ENCODE measurements around the gene OTOF.

- no peak for TF ChIP-seq EZH2 (IDR thresholded peaks at IDR 0.05)
- no peak for TF ChIP-seq CTCF (IDR thresholded peaks at IDR 0.05)
- no peak for TF ChIP-seq EZH2phosphoT487 (IDR thresholded peaks at IDR 0.05)
Observed at GRCh38 chr2:26460613-26461031, 17.3 kb downstream of the OTOF start.

Measured in neural progenitor cell (in vitro differentiated cells).